Panc1 (cell line): ENCODE data around the gene ACADL.

Experiments
- CTCF ChIP-seq: fragments of 450-650 bp; IDR thresholded peaks from 2 replicates; pipeline ENCODE4 v1.5.1; 2017; ENCODE audit warnings: mild to moderate bottlenecking
- POLR2AphosphoS5 ChIP-seq: IDR thresholded peaks from 2 replicates; pipeline ENCODE4 v1.6.1; 2012; ENCODE audit warnings: mild to moderate bottlenecking, low read depth, low read length, moderate library complexity
- REST ChIP-seq, 2 experiments: IDR thresholded peaks; 2 replicates each; pipeline ENCODE4 v1.6.1; 2011 to 2012; ENCODE audit warnings: low read depth in 2 of 2, control low read depth in 1 of 2, low read length in 1 of 2, mild to moderate bottlenecking in 1 of 2, moderate library complexity in 1 of 2; ENCODE audit not compliant: insufficient read depth in 1 of 2

- TF ChIP-seq CTCF (no peak), POLR2AphosphoS5 (no peak), REST (IDR thresholded peaks at IDR 0.05; ENCODE audit: insufficient read depth in 1 of 2, low read depth in 2 of 2, low read length in 1 of 2) (no peak)
Measured at GRCh38 chr2:210189452-210190138, 35.7 kb downstream of the ACADL start.
